Measurements from ENCODE around the gene UBA7. TPM values are rescaled to one million over a fixed set of nuclear protein-coding genes. Genes with fewer than 3 reads are reported as not detected.

The UBA7 gene
- total and polyA plus RNA-seq, 2 of the 8 experiments (the other 6 are each of a cell fraction or from before 2014, with no cell fraction given) = 0.34 to 0.65 TPM

GRCh38 chr3:49772703-49773102 lies 41.0 kb downstream of the UBA7 start (continued):
- TF ChIP-seq RFX5 (IDR thresholded peaks at IDR 0.05; ENCODE audit: borderline replicate concordance, low read depth, low read length) = no peak
- TF ChIP-seq BRCA1 (IDR thresholded peaks at IDR 0.05; ENCODE audit: low read depth, low read length) = no peak
